HEK293T (cell line): ENCODE data around the gene TNNI3.

ENCODE experiments used
- ARNT ChIP-seq: fragments of 450-650 bp; IDR thresholded peaks from 2 replicates; pipeline ENCODE4 v1.6.1; 2017; ENCODE audit warnings: mild to moderate bottlenecking
- ELF4 ChIP-seq: fragments of 450-650 bp; IDR thresholded peaks from 2 replicates; pipeline ENCODE4 v1.6.1; 2017; ENCODE audit warnings: antibody characterized with exemption
- FOXM1 ChIP-seq: fragments of 450-650 bp; IDR thresholded peaks from 2 replicates; pipeline ENCODE4 v1.6.1; 2017; ENCODE audit warnings: mild to moderate bottlenecking, borderline replicate concordance
- L3MBTL2 ChIP-seq: fragments of 450-650 bp; conservative IDR thresholded peaks from 2 replicates; pipeline ENCODE4 v1.6.1; 2016; ENCODE audit warnings: mild to moderate bottlenecking
- LEF1 ChIP-seq: fragments of 450-650 bp; IDR thresholded peaks from 2 replicates; pipeline ENCODE4 v1.6.1; 2017; ENCODE audit warnings: mild to moderate bottlenecking, borderline replicate concordance
- SP1 ChIP-seq: fragments of 450-650 bp; IDR thresholded peaks from 2 replicates; pipeline ENCODE4 v1.6.1; 2017
- SUZ12 ChIP-seq: fragments of 450-650 bp; IDR thresholded peaks from 2 replicates; pipeline ENCODE4 v1.6.1; 2016; ENCODE audit warnings: mild to moderate bottlenecking

DNA sequence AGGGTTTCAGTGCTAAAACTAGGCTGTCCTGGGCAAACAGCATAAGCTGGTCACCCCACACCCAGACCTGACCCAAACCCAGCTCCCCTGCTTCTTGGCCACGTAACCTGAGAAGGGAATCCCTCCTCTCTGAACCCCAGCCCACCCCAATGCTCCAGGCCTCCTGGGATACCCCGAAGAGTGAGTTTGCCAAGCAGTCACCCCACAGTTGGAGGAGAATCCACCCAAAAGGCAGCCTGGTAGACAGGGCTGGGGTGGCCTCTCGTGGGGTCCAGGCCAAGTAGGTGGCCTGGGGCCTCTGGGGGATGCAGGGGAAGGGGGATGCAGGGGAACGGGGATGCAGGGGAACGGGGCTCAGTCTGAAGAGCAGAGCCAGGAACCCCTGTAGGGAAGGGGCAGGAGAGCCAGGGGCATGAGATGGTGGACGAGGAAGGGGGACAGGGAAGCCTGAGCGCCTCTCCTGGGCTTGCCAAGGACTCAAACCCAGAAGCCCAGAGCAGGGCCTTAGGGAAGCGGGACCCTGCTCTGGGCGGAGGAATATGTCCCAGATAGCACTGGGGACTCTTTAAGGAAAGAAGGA lies 42.9 kb downstream of the TNNI3 start:
- TF ChIP-seq L3MBTL2 (no peak), FOXM1 (no peak), ARNT (no peak), SP1 (no peak), SUZ12 (no peak), ELF4 (no peak), LEF1 (no peak)
